OCI-LY7 (cell line): ENCODE results near the gene PHLDA3. TPM values are rescaled to one million over a fixed set of nuclear protein-coding genes. Genes with fewer than 3 reads are reported as not detected.

Source experiments
- BruUV-seq: library from RNA; stranded (reverse); fragments of 400-500 nt; replicated peaks from 2 replicates; lab custom pipeline; 2021; lab: Mats Ljungman, UMichigan
- CTCF ChIA-PET: fragments of 300-600 bp; sonication (Branson Sonifier 250); formaldehyde crosslinking; loops from one replicate; lab custom pipeline; 2022; ENCODE audit warnings: antibody characterized with exemption; ENCODE audit not compliant: unreplicated experiment; lab: Charles Lee
- POLR2A ChIA-PET: fragments of 300-600 bp; sonication (Branson Sonifier 250); formaldehyde crosslinking; loops from one replicate; lab custom pipeline; 2022; ENCODE audit warnings: antibody characterized with exemption; lab: Charles Lee
- DNase-seq: peaks from one replicate; pipeline ENCODE4 v3.0.0-alpha.2; 2015; ENCODE audit warnings: low spot score
- H2AFZ ChIP-seq: fragments of 200-600 bp; sonication (generic), shearing (Covaris generic); 2 replicates; pipeline ENCODE4 v1.6.1; 2014; ENCODE audit warnings: mild to moderate bottlenecking, antibody characterized with exemption, low read length, moderate library complexity
- H3K27ac ChIP-seq: fragments of 200-600 bp; sonication (generic); 2 replicates; pipeline ENCODE4 v1.5.1; 2014; ENCODE audit warnings: mixed run types, low read depth, mild to moderate bottlenecking, moderate library complexity, low read length, inconsistent platforms; ENCODE audit not compliant: poor library complexity, severe bottlenecking
- H3K36me3 ChIP-seq: fragments of 200-600 bp; sonication (generic); 2 replicates; pipeline ENCODE4 v1.6.1; 2014; ENCODE audit warnings: mild to moderate bottlenecking, antibody characterized with exemption, low read length, moderate library complexity, mixed read lengths; ENCODE audit not compliant: insufficient read depth
- H3K4me1 ChIP-seq: fragments of 200-600 bp; sonication (generic); 2 replicates; pipeline ENCODE4 v1.5.1; 2014; ENCODE audit warnings: mild to moderate bottlenecking, low read length; ENCODE audit not compliant: insufficient read depth, poor library complexity, severe bottlenecking
- H3K4me2 ChIP-seq: fragments of 200-600 bp; sonication (generic); 2 replicates; pipeline ENCODE4 v1.6.1; 2014; ENCODE audit warnings: mild to moderate bottlenecking, low read length
- H3K4me3 ChIP-seq: fragments of 200-600 bp; sonication (generic); 2 replicates; pipeline ENCODE4 v1.5.1; 2014; ENCODE audit warnings: mild to moderate bottlenecking, low read depth, low read length; ENCODE audit not compliant: poor library complexity, severe bottlenecking
- H3K79me2 ChIP-seq: fragments of 200-600 bp; sonication (generic); 2 replicates; pipeline ENCODE4 v1.6.1; 2016; ENCODE audit warnings: low read depth, mild to moderate bottlenecking, low read length, moderate library complexity, mixed read lengths; ENCODE audit not compliant: insufficient read depth
- H3K9me2 ChIP-seq: fragments of 200-600 bp; sonication (generic); 2 replicates; pipeline ENCODE4 v1.6.1; 2016; ENCODE audit warnings: mild to moderate bottlenecking, low read length, mixed read lengths; ENCODE audit not compliant: insufficient read depth
- H3K9me3 ChIP-seq: fragments of 200-600 bp; sonication (generic); 2 replicates; pipeline ENCODE4 v1.6.1; 2014; ENCODE audit warnings: mild to moderate bottlenecking, mixed run types, low read length, mixed read lengths
- H4K20me1 ChIP-seq: fragments of 200-600 bp; sonication (generic); 2 replicates; pipeline ENCODE4 v1.6.1; 2014; ENCODE audit warnings: mild to moderate bottlenecking, antibody characterized with exemption, low read length, moderate library complexity, mixed read lengths; ENCODE audit not compliant: insufficient read depth
- EZH2phosphoT487 ChIP-seq: fragments of 200-600 bp; sonication (generic); IDR thresholded peaks from 2 replicates; pipeline ENCODE4 v1.6.1; 2018; ENCODE audit warnings: low read depth, borderline replicate concordance, mild to moderate bottlenecking, mixed run types, antibody characterized with exemption, low read length, moderate library complexity, mixed read lengths
- intact Hi-C: fragments of 100-400 bp; cut with micrococcal nuclease; formaldehyde crosslinking; loops from one replicate; pipeline ENCODE4 v1.10.0; 2022; ENCODE audit not compliant: unreplicated experiment
- total RNA-seq, 2 experiments: library from RNA; depleted of rRNA in 1 of 2; stranded (reverse); fragments of >200 nt in 1 of 2; shearing (Covaris generic) in 1 of 2; gene quantifications; 2 replicates each; pipeline ENCODE4 v1.2.3, GENCODE V29; 2014 to 2022
- TF ChIP-seq, protein P1 (sequence below): fragments of 200-600 bp; sonication (generic); conservative IDR thresholded peaks from 2 replicates; pipeline ENCODE4 v1.5.1; 2014; ENCODE audit warnings: mild to moderate bottlenecking, antibody characterized with exemption, low read length, moderate library complexity, mixed read lengths

Gene PHLDA3
- total RNA-seq, 2 experiments from 2014 or later: not detected

DNA sequence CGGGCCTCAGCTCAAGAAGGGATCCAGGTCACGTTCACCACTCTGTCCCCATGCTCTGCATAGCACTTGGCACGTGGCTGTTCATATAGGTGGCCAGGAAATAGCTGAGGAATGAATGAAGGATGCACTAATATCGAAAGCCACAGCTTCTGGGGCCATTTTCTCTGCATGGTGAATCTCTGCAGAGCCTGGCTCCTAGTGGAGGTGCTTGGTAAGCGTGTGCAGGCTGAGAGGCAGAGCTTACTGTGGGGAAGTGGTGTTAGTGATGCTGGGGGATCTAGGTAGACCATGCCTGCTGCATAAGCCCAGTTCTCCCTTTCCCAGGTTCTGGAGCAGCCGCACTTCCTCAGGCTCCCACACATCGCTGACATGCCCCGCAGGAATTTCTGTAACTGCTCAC lies 29.6 kb upstream of the PHLDA3 start:
- H4K20me1 ChIP-seq: peaks cover 4% of the 10 kb centered on the region; the same call in 1 of the 2 replicates
- H3K27ac ChIP-seq: no peak overlapping the region
- no TSS peak for BruUV-seq
- intact Hi-C loops: no loop called here
- CTCF ChIA-PET: no interaction called here
- peaks cover 24% of the 10 kb centered on the region for H3K36me3 ChIP-seq
- POLR2A ChIA-PET: interaction anchor here (1.3 kb wide), 2 partner anchors 12 to 13 kb away, joined by 3 read pairs; no protein-coding TSS in a partner anchor
- H2AFZ ChIP-seq: no peak overlapping the region
- no peak overlapping the region for H3K4me3 ChIP-seq
- no peak overlapping the region for H3K4me2 ChIP-seq
- peaks cover 7% of the 10 kb centered on the region; the same call in 1 of the 2 replicates for H3K79me2 ChIP-seq
- TF ChIP-seq, protein P1, sequence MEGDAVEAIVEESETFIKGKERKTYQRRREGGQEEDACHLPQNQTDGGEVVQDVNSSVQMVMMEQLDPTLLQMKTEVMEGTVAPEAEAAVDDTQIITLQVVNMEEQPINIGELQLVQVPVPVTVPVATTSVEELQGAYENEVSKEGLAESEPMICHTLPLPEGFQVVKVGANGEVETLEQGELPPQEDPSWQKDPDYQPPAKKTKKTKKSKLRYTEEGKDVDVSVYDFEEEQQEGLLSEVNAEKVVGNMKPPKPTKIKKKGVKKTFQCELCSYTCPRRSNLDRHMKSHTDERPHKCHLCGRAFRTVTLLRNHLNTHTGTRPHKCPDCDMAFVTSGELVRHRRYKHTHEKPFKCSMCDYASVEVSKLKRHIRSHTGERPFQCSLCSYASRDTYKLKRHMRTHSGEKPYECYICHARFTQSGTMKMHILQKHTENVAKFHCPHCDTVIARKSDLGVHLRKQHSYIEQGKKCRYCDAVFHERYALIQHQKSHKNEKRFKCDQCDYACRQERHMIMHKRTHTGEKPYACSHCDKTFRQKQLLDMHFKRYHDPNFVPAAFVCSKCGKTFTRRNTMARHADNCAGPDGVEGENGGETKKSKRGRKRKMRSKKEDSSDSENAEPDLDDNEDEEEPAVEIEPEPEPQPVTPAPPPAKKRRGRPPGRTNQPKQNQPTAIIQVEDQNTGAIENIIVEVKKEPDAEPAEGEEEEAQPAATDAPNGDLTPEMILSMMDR: no peak
- no peak for TF ChIP-seq EZH2phosphoT487
- H3K9me3 ChIP-seq: no peaks in the 10 kb centered on the region
- DNase-seq: no peak
- H3K9me2 ChIP-seq: no peaks in the 10 kb centered on the region
- peaks cover 17% of the 10 kb centered on the region for H3K4me1 ChIP-seq

GRCh38 chr1:201497935-201498509 lies 29.0 kb upstream of the PHLDA3 start:
- Histone ChIP-seq H2AFZ (no peak overlapping the region), H3K9me2 (no peaks in the 10 kb centered on the region), H4K20me1 (peaks cover 4% of the 10 kb centered on the region; the same call in 1 of the 2 replicates), H3K36me3 (peaks cover 30% of the 10 kb centered on the region), H3K9me3 (no peaks in the 10 kb centered on the region), H3K4me3 (no peak overlapping the region), H3K27ac (no peak overlapping the region), H3K4me1 (peaks cover 11% of the 10 kb centered on the region), H3K4me2 (no peak overlapping the region), H3K79me2 (peaks cover 4% of the 10 kb centered on the region; the same call in 1 of the 2 replicates)
- no peak for TF ChIP-seq EZH2phosphoT487
- TF ChIP-seq, protein P1: no peak
- no peak for DNase-seq
- no TSS peak for BruUV-seq
- CTCF ChIA-PET: interaction anchor here (0.9 kb wide), 1 partner anchor 15 kb away, joined by 4 read pairs; no protein-coding TSS in a partner anchor
- intact Hi-C loops: no loop called here
- POLR2A ChIA-PET: no interaction called here

GRCh38 chr1:201496296-201496690 lies 27.3 kb upstream of the PHLDA3 start:
- Histone ChIP-seq H3K4me1 (no peaks in the 10 kb centered on the region), H4K20me1 (peaks cover 4% of the 10 kb centered on the region; the same call in 1 of the 2 replicates), H3K27ac (no peak overlapping the region), H3K9me3 (no peaks in the 10 kb centered on the region), H3K4me2 (no peak overlapping the region), H3K36me3 (peaks cover 46% of the 10 kb centered on the region), H3K4me3 (no peak overlapping the region), H3K79me2 (no peaks in the 10 kb centered on the region), H3K9me2 (no peaks in the 10 kb centered on the region), H2AFZ (no peak overlapping the region)
- intact Hi-C loops: no loop called here
- DNase-seq: no peak
- no peak for TF ChIP-seq EZH2phosphoT487
- TF ChIP-seq, protein P1: no peak
- BruUV-seq: no TSS peak
- POLR2A ChIA-PET: interaction anchor here (1.1 to 1.4 kb wide), 2 partner anchors 9 to 14 kb away, joined by 3 read pairs; no protein-coding TSS in a partner anchor
- CTCF ChIA-PET: no interaction called here
